ENCODE results near the gene ABCG1.
A peak's percentile ranks its signal among the peaks of the same experiment; 100 is the strongest.

The ABCG1 gene

DNA sequence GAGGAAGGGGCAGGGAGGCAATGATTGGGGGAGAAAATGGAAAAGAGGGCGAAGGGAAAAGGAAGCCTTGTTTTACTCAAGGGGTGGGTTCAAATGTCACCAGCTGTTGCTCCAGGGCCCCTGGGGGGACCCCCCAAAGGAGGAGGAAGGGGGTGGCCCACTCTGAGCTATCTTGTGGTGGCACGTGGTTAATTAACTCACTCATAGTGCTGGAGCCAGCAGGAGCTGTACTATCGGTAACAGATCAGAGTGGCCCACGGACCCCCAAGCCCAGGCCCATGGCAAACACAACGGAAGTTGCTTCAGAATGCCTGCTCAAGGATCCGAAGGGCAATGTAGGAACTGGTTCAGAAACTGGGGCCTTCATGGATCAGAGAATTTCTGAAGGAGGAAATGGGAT is 124.6 kb downstream of the ABCG1 start:
- DNase-seq, result no peak

DNA sequence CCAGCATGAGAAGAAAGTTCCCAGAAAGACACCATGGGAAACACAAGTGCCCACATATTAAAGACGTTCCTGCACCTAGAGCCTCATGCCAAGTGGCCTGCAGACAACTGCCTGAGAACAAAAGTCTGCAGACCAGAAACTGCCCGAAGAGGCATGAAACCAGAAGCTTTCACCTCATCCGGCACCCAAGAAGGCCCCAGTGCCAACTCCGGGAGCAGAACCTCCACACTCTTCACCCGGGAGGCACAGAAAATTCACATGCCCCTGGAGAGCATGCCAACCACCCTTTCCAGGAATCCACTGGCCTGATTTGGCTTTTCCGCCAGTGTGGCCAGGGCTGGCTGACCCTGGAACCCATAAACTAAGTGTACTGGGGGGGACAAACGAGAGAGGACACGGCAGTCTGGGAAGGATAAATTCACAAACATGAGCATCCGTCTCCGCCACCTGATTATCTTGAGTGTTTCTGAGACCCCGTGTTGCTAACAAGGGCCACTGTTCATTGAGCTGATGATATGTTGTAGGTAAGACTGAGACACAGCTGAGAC is 125.1 kb downstream of the ABCG1 start:
- DNase-seq, result no peak

DNA sequence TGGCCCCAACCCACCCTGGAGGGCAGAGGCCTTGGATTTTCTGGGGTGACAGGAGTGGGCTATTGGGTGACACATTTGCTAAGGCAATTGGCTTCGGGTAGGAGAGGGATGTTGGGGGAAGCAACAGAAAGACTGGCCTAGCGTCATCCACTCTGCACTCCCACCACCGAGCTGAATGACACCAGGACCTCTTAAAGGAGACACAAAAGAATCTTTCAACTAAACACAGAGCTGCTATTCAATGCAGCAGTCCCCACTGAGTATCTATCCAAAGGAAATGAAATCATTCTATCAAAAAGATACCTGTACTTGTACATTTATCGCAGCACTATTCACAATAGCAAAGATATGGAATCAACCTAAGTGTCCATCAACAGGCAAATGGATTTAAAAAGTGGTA is 125.7 kb downstream of the ABCG1 start:
- peak in 1 of 56 donors; percentile 4 for DNase-seq

GRCh38 chr21:42346441-42346840 is 127.5 kb downstream of the ABCG1 start:
- no peak for DNase-seq
